Fibroblast of skin of scalp (primary cell): ENCODE measurements around the gene RDH8.

Source experiments
- DNase-seq: peaks from one replicate; pipeline ENCODE4 v3.0.0-alpha.2; 2013

RDH8 gene

DNA sequence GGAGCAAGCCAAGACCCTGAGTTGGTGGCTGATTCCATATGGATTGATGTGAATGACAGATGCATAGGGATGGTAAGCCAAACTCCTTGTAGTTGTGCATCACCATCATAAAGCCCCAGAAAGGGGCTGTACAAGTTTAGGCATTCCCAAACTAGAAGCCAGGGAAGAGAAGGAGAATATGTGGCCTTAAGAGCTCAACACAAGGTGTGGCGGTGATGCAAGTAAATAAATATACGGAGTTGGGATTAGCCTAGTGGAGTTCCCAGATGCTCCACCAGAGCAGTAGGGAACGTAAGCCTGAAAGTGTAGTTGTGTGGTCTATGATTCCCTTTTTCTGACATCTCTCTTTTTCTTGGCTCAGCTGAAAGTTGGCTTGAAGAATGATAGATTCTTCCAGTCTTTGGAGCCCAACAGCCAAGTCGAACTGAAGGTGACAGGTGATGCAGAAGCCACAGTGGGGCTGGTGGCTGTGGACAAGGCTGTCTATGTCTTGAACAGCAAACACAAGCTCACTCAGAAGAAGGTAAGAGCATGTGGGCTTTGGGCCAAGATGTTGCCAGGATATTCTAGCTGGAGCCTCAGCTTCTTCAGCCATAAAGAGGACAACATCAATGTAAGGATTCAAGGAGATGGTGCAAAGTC, 30.1 kb downstream of the RDH8 start:
- DNase-seq, result peak; percentile 24

DNA sequence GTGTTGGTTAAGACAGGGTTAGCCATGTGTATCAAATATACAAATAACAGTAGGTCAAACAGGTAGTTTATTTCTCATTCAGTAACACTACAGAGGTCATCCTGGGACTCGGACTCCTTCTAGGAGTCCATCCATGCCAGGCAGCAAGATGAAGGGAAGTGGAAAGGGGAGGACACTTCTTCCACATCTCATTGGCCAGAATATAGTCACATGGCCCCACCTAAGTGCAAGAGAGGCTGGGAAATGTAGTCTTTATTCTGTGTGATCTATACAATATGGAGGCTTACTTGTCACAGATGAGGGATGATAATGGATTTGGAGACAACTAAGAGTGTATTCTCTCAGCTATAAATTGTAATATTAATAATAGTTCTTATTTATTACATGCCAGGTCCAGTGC, 31.1 kb downstream of the RDH8 start:
- no peak for DNase-seq

DNA sequence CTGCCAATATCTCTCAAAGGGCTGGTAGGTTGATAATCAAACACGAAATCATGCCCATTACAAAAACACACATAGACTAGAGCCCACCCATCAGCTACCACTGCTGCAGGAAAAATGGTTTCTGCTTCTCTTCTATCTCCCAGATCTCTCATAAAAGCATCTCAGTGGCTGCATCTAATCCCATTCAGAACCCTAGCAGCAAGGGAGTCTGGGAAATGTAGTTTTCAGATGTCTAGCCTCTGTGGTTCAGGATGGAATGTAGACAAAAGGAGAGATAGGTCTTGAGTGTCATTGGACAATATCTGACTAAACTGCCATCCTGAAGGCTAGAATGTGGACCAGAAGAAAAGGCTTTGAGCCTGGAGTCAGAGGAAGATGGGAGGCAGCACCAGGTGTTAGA, 32.1 kb downstream of the RDH8 start:
- DNase-seq, result no peak

DNA sequence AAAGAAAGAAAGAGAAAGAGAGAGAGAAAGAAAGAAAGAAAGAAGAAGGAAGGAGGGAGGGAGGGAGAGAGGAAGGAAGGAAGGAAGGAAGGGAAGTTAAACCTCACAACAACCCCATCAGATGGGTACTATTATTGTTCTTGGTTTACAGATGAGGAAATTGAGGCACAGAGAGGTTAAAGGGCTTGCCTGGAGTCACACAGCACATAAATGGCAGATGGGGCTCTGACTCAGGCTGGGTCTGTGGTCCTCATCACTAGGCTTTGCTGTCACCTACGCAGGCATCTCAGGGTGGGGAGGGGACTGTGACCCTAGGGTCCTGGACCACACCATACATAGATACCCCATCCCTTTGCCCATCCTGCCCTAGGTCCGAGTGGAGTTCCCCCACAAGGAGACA, 36.3 kb downstream of the RDH8 start:
- DNase-seq, result no peak

DNA sequence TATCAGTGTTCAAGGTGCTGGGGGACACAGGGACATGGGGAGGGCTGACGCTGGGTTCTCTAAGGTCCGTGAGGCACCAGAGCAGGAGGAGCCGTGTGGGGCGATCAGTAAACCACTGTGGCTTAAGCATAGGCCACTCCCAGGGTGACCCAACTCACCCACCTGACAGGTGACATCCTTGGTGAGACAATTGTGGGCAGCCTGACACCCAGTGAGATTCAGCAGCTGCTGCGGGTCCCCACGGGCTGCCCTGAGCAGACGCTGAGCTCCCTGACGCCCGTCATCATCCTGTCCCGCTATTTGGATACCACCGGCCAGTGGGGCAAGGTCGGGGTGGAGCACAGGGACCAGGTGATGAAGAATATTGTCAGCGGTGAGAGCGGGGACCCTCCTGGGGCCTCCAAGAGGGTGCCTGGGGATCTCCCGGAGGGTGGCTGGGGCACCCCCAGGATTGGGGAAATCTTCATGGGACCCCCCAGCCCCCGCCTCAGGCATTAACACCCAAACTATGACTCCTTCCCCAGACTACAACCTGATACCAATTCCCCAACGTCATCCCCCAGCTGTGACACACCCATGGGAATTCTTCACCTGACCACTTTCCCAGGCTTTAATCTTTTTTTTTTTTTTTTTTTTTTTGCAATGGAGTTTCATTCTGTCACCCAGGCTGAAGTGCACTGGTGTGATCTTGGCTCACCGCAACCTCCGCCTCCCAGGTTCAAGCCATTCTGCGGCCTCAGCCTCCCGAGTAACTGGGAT, 39.5 kb downstream of the RDH8 start:
- DNase-seq, result no peak

DNA sequence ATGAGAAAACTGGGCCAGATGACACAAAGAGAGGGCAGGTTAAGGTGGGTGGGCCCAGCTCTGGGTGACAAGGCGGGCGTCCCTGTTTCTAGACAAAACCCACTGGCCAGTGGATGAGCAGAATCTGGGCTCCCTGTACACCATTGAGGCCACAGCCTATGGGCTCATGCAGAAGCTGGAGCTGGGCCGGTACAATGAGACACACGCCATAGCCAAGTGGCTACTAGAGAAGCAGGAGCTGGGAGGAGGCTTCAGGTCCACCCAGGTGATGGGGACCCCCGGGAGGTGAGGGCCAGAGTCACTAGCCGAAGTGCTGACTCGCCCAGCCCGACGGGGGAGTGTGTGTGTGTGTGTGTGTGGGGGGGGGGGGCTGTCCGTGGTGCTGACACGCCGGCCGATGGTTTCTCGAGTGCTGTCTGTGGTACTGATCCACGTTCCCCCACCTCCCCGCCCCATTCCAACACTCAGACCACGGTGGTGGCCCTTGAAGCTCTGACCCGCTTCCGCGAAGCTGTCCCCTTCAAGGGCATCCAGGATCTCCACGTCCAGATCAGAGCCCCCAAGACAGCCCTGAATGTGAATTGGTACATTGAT, 48.5 kb downstream of the RDH8 start:
- DNase-seq, result no peak

DNA sequence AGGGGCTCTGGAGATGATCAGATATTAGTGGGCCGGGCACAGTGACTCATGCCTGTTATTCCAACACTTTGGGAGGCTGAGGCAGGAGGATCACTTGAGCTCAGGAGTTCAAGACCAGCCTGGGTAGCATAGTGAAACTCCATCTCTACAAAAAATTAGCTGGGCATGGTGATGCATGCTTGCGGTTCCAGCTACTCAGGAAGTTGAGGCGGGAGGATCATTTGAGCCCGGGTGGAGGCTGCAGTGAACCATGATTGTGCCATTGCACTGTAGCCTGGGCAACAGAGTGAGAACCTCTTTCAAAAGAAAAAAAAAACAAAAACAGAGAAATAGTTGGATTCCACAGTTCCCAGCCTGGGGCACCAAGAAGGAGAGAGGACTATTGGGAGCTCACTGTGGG, 54.9 kb downstream of the RDH8 start:
- DNase-seq, result no peak

DNA sequence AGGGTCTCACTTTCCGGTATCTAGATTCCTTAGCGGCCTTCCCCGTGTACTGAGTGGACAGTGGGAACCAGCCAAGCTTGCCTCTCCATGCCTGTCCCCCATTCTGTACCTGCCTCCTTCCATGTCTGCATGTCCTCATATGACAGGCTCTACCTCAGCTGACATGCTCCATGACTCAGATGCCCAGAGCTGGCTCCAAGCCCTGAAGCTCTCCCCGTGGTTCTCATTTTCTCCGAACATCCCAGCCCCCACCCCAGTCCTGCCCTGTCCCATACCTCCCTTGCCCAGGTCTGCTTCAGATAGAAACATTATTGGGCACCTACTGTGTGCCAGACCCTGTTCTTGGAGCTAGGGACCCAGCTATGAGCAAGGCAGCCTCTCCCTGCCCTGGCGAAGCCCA, 55.8 kb downstream of the RDH8 start:
- no peak for DNase-seq

DNA sequence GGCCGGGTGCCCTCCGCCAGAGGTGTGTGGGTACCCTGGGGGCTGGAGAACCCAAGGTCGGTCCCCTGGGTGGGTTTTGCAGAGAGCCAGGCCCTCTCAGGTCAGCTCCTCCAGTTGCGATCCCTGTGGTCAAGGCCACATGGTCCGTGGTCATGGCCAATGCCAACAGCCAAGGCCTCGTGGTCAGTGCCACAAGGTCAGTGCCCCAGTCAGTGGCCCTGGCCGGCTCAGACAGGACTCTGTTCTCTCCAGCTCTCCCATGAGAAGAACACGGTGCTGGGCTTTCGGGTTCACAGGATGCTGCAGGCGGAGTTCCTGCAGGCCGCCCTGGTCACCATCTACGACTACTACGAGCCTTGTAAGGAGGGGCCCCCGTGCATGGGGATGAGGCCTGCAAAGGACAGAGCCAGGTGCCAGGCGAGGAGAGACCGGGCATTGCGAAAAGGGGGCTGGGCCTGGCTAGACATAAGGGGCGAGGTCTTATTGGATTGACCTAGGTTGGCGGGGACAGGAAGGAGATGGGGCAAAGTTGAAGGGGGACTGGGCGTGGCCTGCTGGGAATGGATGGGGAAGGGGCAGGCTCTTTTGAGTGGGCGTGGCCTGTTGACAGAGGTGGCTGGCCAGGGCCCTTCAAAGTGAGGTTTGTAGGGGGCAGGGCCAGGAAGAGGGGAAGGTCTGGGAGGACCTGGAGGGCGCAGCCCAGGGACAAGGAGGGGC, 57.6 kb downstream of the RDH8 start:
- DNase-seq, result no peak
